IMR-90 (cell line): Measurements from ENCODE around the gene FAM20C. TPM values are rescaled to one million over a fixed set of nuclear protein-coding genes. Genes with fewer than 3 reads are reported as not detected.

Experiments
- ATAC-seq: fragments of 200-7000 bp; cut with Tn5 transposase; 2 replicates; pipeline ENCODE4 v1.9.1; 2020; ENCODE audit warnings: low read depth, mild to moderate bottlenecking, moderate library complexity
- BruUV-seq: library from RNA; stranded (reverse); fragments of 400-500 nt; replicated peaks from 2 replicates; lab custom pipeline; 2021; lab: Mats Ljungman, UMichigan
- CTCF ChIA-PET: fragments of 300-600 bp; formaldehyde crosslinking; extraction: SDS; loops from one replicate; lab custom pipeline; 2021; ENCODE audit warnings: antibody characterized with exemption; lab: Yijun Ruan, JAX
- POLR2A ChIA-PET: fragments of 300-600 bp; sonication (Branson Sonifier 250); formaldehyde crosslinking; loops from one replicate; lab custom pipeline; 2022; ENCODE audit warnings: antibody characterized with exemption; ENCODE audit not compliant: unreplicated experiment; lab: Charles Lee
- DNase-seq: peaks from one replicate; pipeline ENCODE4 v3.0.0; 2013
- H2AFZ ChIP-seq: replicated peaks from 2 replicates; pipeline ENCODE3; 2013; ENCODE audit warnings: low read length, mild to moderate bottlenecking; ENCODE audit not compliant: poor library complexity
- H2AK5ac ChIP-seq: 2 replicates; pipeline ENCODE4 v1.6.1; 2013; ENCODE audit warnings: low read depth, low read length, inconsistent platforms
- H2AK9ac ChIP-seq: replicated peaks from 2 replicates; pipeline ENCODE3; 2013; ENCODE audit warnings: mild to moderate bottlenecking, low read depth, low read length, moderate library complexity; ENCODE audit not compliant: poor library complexity
- H2BK120ac ChIP-seq: 2 replicates; pipeline ENCODE4 v1.6.1; 2013; ENCODE audit warnings: low read depth, low read length, inconsistent platforms
- H2BK15ac ChIP-seq: 3 replicates; pipeline ENCODE4 v1.6.1; 2013; ENCODE audit warnings: low read depth, low read length, inconsistent platforms
- H2BK20ac ChIP-seq: 2 replicates; pipeline ENCODE4 v1.6.1; 2013; ENCODE audit warnings: low read depth, mild to moderate bottlenecking, inconsistent platforms, low read length, moderate library complexity
- H2BK5ac ChIP-seq: 2 replicates; pipeline ENCODE4 v1.6.1; 2013; ENCODE audit warnings: mild to moderate bottlenecking, low read depth, low read length, inconsistent platforms; ENCODE audit not compliant: poor library complexity, severe bottlenecking
- H3K14ac ChIP-seq: replicated peaks from 2 replicates; pipeline ENCODE4 v1.6.1; 2013; ENCODE audit warnings: low read depth, low read length, inconsistent platforms
- H3K18ac ChIP-seq: 2 replicates; pipeline ENCODE4 v1.6.1; 2013; ENCODE audit warnings: low read depth, low read length, control low read depth
- H3K23ac ChIP-seq: 2 replicates; pipeline ENCODE4 v1.6.1; 2013; ENCODE audit warnings: low read depth, low read length, inconsistent platforms
- H3K27ac ChIP-seq: 2 replicates; pipeline ENCODE4 v1.5.1; 2013; ENCODE audit warnings: mild to moderate bottlenecking, control low read depth, low read length; ENCODE audit not compliant: insufficient read depth
- H3K27me3 ChIP-seq: 2 replicates; pipeline ENCODE4 v1.6.1; 2013; ENCODE audit warnings: low read length; ENCODE audit not compliant: control insufficient read depth, insufficient read depth
- H3K36me3 ChIP-seq: 2 replicates; pipeline ENCODE4 v1.6.1; 2013; ENCODE audit warnings: low read length, mixed read lengths; ENCODE audit not compliant: control insufficient read depth, insufficient read depth
- H3K4ac ChIP-seq: 2 replicates; pipeline ENCODE4 v1.6.1; 2013; ENCODE audit warnings: low read depth, low read length, inconsistent platforms
- H3K4me1 ChIP-seq: 2 replicates; pipeline ENCODE4 v1.6.1; 2013; ENCODE audit warnings: low read length, mixed read lengths; ENCODE audit not compliant: control insufficient read depth, insufficient read depth
- H3K4me2 ChIP-seq: 2 replicates; pipeline ENCODE4 v1.6.1; 2013; ENCODE audit warnings: low read depth, mild to moderate bottlenecking, control low read depth, low read length, moderate library complexity
- H3K4me3 ChIP-seq: 2 replicates; pipeline ENCODE4 v1.5.1; 2013; ENCODE audit warnings: low read depth, mild to moderate bottlenecking, control low read depth, low read length, moderate library complexity; ENCODE audit not compliant: insufficient read depth
- H3K56ac ChIP-seq: 2 replicates; pipeline ENCODE4 v1.6.1; 2013; ENCODE audit warnings: low read length, inconsistent platforms; ENCODE audit not compliant: insufficient read depth; ENCODE audit errors: extremely low read depth
- H3K79me1 ChIP-seq, 2 experiments: 2 replicates each; pipeline ENCODE4 v1.6.1; 2013; ENCODE audit warnings: low read length in 2 of 2, inconsistent platforms in 1 of 2, low read depth in 1 of 2
- H3K9ac ChIP-seq: 2 replicates; pipeline ENCODE4 v1.6.1; 2013; ENCODE audit warnings: low read depth, low read length, control low read depth
- H3K9me1 ChIP-seq: 2 replicates; pipeline ENCODE4 v1.6.1; 2013; ENCODE audit warnings: low read length, inconsistent platforms; ENCODE audit not compliant: insufficient read depth
- H3K9me3 ChIP-seq: 2 replicates; pipeline ENCODE4 v1.6.1; 2013; ENCODE audit warnings: low read length; ENCODE audit not compliant: control insufficient read depth, insufficient read depth
- H4K20me1 ChIP-seq: 2 replicates; pipeline ENCODE4 v1.6.1; 2013; ENCODE audit warnings: low read length, inconsistent platforms; ENCODE audit not compliant: insufficient read depth
- H4K5ac ChIP-seq: 2 replicates; pipeline ENCODE4 v1.6.1; 2013; ENCODE audit warnings: mild to moderate bottlenecking, low read depth, low read length, control low read depth
- H4K8ac ChIP-seq, 2 experiments: 2 replicates each; pipeline ENCODE4 v1.6.1; 2013; ENCODE audit warnings: low read depth in 2 of 2, low read length in 2 of 2, control low read depth in 1 of 2, inconsistent platforms in 1 of 2
- H4K91ac ChIP-seq: 2 replicates; pipeline ENCODE4 v1.6.1; 2013; ENCODE audit warnings: low read depth, low read length, inconsistent platforms; ENCODE audit not compliant: insufficient read depth
- BHLHE40 ChIP-seq: fragments of 150-350 bp; IDR thresholded peaks from 2 replicates; pipeline ENCODE4 v1.6.1; 2016; ENCODE audit warnings: mild to moderate bottlenecking, low read depth, low read length
- CEBPB ChIP-seq: IDR thresholded peaks from 2 replicates; pipeline ENCODE4 v1.6.1; 2012; ENCODE audit warnings: low read depth, low read length, improper control_type of control experiment
- CHD1 ChIP-seq: IDR thresholded peaks from 2 replicates; pipeline ENCODE4 v1.6.1; 2012; ENCODE audit warnings: low read depth, low read length, improper control_type of control experiment
- CTCF ChIP-seq: conservative IDR thresholded peaks from 2 replicates; pipeline ENCODE4 v1.5.1; 2012; ENCODE audit warnings: mild to moderate bottlenecking, low read depth, low read length, improper control_type of control experiment
- ELK1 ChIP-seq: fragments of 150-350 bp; IDR thresholded peaks from 2 replicates; pipeline ENCODE4 v1.6.1; 2016; ENCODE audit warnings: low read depth, mild to moderate bottlenecking, low read length, moderate library complexity, borderline replicate concordance
- FOS ChIP-seq: fragments of 150-350 bp; IDR thresholded peaks from 2 replicates; pipeline ENCODE4 v1.6.1; 2016; ENCODE audit warnings: low read depth, low read length
- MAFK ChIP-seq: IDR thresholded peaks from 2 replicates; pipeline ENCODE4 v1.6.1; 2012; ENCODE audit warnings: low read depth, low read length, improper control_type of control experiment
- MXI1 ChIP-seq: IDR thresholded peaks from 2 replicates; pipeline ENCODE4 v1.6.1; 2012; ENCODE audit warnings: low read depth, mild to moderate bottlenecking, low read length, moderate library complexity, borderline replicate concordance
- NFE2L2 ChIP-seq: fragments of 150-350 bp; IDR thresholded peaks from 2 replicates; pipeline ENCODE4 v1.6.1; 2016; ENCODE audit warnings: low read depth, mild to moderate bottlenecking, low read length
- POLR2A ChIP-seq: IDR thresholded peaks from 2 replicates; pipeline ENCODE4 v1.6.1; 2012; ENCODE audit warnings: mild to moderate bottlenecking, low read depth, low read length
- RAD21 ChIP-seq: IDR thresholded peaks from 2 replicates; pipeline ENCODE4 v1.6.1; 2012; ENCODE audit warnings: low read length, improper control_type of control experiment
- RCOR1 ChIP-seq: IDR thresholded peaks from 2 replicates; pipeline ENCODE4 v1.6.1; 2012; ENCODE audit warnings: mild to moderate bottlenecking, low read length, improper control_type of control experiment; ENCODE audit not compliant: insufficient replicate concordance
- RFX5 ChIP-seq: IDR thresholded peaks from 2 replicates; pipeline ENCODE4 v1.8.0; 2012; ENCODE audit warnings: low read depth, mild to moderate bottlenecking, low read length, moderate library complexity
- SMC3 ChIP-seq: fragments of 150-350 bp; IDR thresholded peaks from 2 replicates; pipeline ENCODE4 v1.6.1; 2016; ENCODE audit warnings: low read depth, mild to moderate bottlenecking, antibody characterized with exemption, low read length, moderate library complexity
- USF2 ChIP-seq: fragments of 150-350 bp; IDR thresholded peaks from 2 replicates; pipeline ENCODE4 v1.6.1; 2017; ENCODE audit warnings: mild to moderate bottlenecking, antibody characterized with exemption, low read length, low read depth
- WGBS, 2 experiments: methylation state at CpG; one replicate each; pipeline versions ENCODE4 v1.1.5 to v1.1.7; 2013; ENCODE audit warnings: missing lambda C conversion rate in 2 of 2; ENCODE audit not compliant: insufficient read length in 1 of 2; ENCODE audit errors: extremely low coverage in 2 of 2; 5-methylcytosine and 5-hydroxymethylcytosine counted together
- dilution Hi-C: fragments of 300-500 bp; cut with HindIII; formaldehyde crosslinking; loops from one replicate; pipeline ENCODE4 v1.14.3; 2018; ENCODE audit warnings: low sequenced_read_pairs; ENCODE audit not compliant: unreplicated experiment
- in situ Hi-C: fragments of 300-500 bp; cut with MboI; formaldehyde crosslinking; loops from 3 replicates; pipeline ENCODE4 v1.14.3; 2019; ENCODE audit warnings: low sequenced_read_pairs, inconsistent platforms, mixed read lengths
- intact Hi-C: fragments of 100-400 bp; cut with micrococcal nuclease; formaldehyde crosslinking; loops from 2 replicates; pipeline ENCODE4 v1.10.0; 2022
- polyA plus RNA-seq, 3 experiments: library from polyadenylated mRNA; depleted of rRNA; stranded (reverse); fragments of >200 nt; gene quantifications; 2 replicates each; pipeline ENCODE4 v1.2.3, GENCODE V29; 2012; ENCODE audit warnings: low replicate concordance in 1 of 3
- total RNA-seq: library from RNA; depleted of rRNA; stranded (reverse); fragments of >200 nt; gene quantifications from 2 replicates; pipeline ENCODE4 v1.2.3, GENCODE V29; 2012

FAM20C gene
- total and polyA plus RNA-seq, 2 of the 4 experiments (the other 2 are of a cell fraction), result 7.7 to 36.6 TPM

- H3K4ac ChIP-seq, result no peak overlapping the region
- WGBS, 2 experiments, result 81% methylated on average over 21 of the region's 25 CpGs; no CpG with 5 or more reads in 1 of the 2 experiments
- H3K4me1 ChIP-seq, result no peaks in the 10 kb centered on the region
- H3K9ac ChIP-seq, result no peak overlapping the region
- intact Hi-C loops, result no loop called here
- no peak overlapping the region for H4K91ac ChIP-seq
- ChIA-PET POLR2A (no interaction called here), CTCF (no interaction called here)
- peaks cover 72% of the 10 kb centered on the region for H3K27me3 ChIP-seq
- no TSS peak for BruUV-seq
- no peak overlapping the region for H2BK15ac ChIP-seq
- no peaks in the 10 kb centered on the region for H3K9me3 ChIP-seq
- no peak overlapping the region for H3K23ac ChIP-seq
- H3K56ac ChIP-seq, result no peak overlapping the region
- H2AK5ac ChIP-seq, result no peak overlapping the region
- H3K18ac ChIP-seq, result no peak overlapping the region
- H3K4me2 ChIP-seq, result no peak overlapping the region
- no peak overlapping the region for H2BK20ac ChIP-seq
- H2AK9ac ChIP-seq, result no peak overlapping the region
- no peak overlapping the region for H2BK120ac ChIP-seq
- DNase-seq (no peak), ATAC-seq (no peak)
- H2BK5ac ChIP-seq, result no peak overlapping the region
- no peak overlapping the region for H3K27ac ChIP-seq
- dilution Hi-C loops, result no loop called here
- H3K79me1 ChIP-seq, result no peaks in the 10 kb centered on the region
- H4K20me1 ChIP-seq, result no peaks in the 10 kb centered on the region
- H3K14ac ChIP-seq, result no peak overlapping the region
- no peak overlapping the region for H2AFZ ChIP-seq
- H3K4me3 ChIP-seq, result no peak overlapping the region
- H4K8ac ChIP-seq, result no peak overlapping the region
- in situ Hi-C loops, result no loop called here
- no peak overlapping the region for H4K5ac ChIP-seq
- H3K36me3 ChIP-seq, result no peaks in the 10 kb centered on the region
- no peaks in the 10 kb centered on the region for H3K9me1 ChIP-seq
- TF ChIP-seq BHLHE40, result no peak
- no peak for TF ChIP-seq RAD21
- no peak for TF ChIP-seq FOS
- no peak for TF ChIP-seq CTCF
- TF ChIP-seq CHD1, result no peak
- TF ChIP-seq RFX5, result no peak
- TF ChIP-seq SMC3, result no peak
- no peak for TF ChIP-seq POLR2A
- TF ChIP-seq MXI1, result no peak
- TF ChIP-seq MAFK, result no peak
- TF ChIP-seq RCOR1, result no peak
- no peak for TF ChIP-seq NFE2L2
- no peak for TF ChIP-seq CEBPB
- no peak for TF ChIP-seq ELK1
- no peak for TF ChIP-seq USF2
Observed at GRCh38 chr7:294440-295154, 102.2 kb downstream of the FAM20C start.
